Right lobe of liver (tissue), 4 donors: Measurements from ENCODE around the gene CDH4.

Experiments
- CTCF ChIP-seq, 4 donors: fragments of 200-600 bp in 3 of 4; fragments of 450-650 bp in 1 of 4; IDR thresholded peaks; one replicate each; pipeline versions ENCODE4 v1.5.1 to v1.8.0; 2016 to 2022; ENCODE audit warnings: antibody characterized with exemption in 4 of 4, mild to moderate bottlenecking in 2 of 4
- POLR2A ChIP-seq: fragments of 450-650 bp; IDR thresholded peaks from one replicate; pipeline ENCODE4 v1.6.1; 2017; ENCODE audit warnings: antibody characterized with exemption, mild to moderate bottlenecking
- donor health status: DM: no; HTN: no; CAD: no.
- donor health status: DM: no; HTN: no; CAD: no.
- donor health status: DM: no; HTN: yes; CAD: no.

GRCh38 chr20:61808447-61808846, 556.4 kb downstream of the CDH4 start:
- TF ChIP-seq CTCF (IDR thresholded peaks at IDR 0.05) (no peak), POLR2A (no peak)
